Spinal cord (tissue), 10 donors: Measurements from ENCODE around the gene ASIP. TPM values are rescaled to one million over a fixed set of nuclear protein-coding genes. Genes with fewer than 3 reads are reported as not detected.

ENCODE experiments used
- DNase-seq, 6 donors: peaks; one replicate each; pipeline versions ENCODE4 v3.0.0 to v3.0.0-alpha.2; 2013 to 2015; ENCODE audit warnings: low spot score in 6 of 6, low read depth in 4 of 6
- H3K27ac ChIP-seq: one replicate; pipeline ENCODE4 v1.5.1; 2013; ENCODE audit warnings: low read depth, low read length, control low read depth
- H3K27me3 ChIP-seq: one replicate; pipeline ENCODE4 v1.6.1; 2013; ENCODE audit warnings: low read length; ENCODE audit not compliant: control insufficient read depth, insufficient read depth
- H3K36me3 ChIP-seq: one replicate; pipeline ENCODE4 v1.6.1; 2013; ENCODE audit warnings: low read length; ENCODE audit not compliant: control insufficient read depth, insufficient read depth
- H3K4me1 ChIP-seq: one replicate; pipeline ENCODE4 v1.6.1; 2013; ENCODE audit warnings: low read length; ENCODE audit not compliant: control insufficient read depth, insufficient read depth
- H3K4me3 ChIP-seq: one replicate; pipeline ENCODE4 v1.5.1; 2013; ENCODE audit warnings: low read depth, low read length, control low read depth
- H3K9me3 ChIP-seq: one replicate; pipeline ENCODE4 v1.6.1; 2013; ENCODE audit warnings: low read length; ENCODE audit not compliant: control insufficient read depth, insufficient read depth
- WGBS: methylation state at CpG from one replicate; pipeline ENCODE4 v1.1.5; 2013; ENCODE audit warnings: missing lambda C conversion rate; ENCODE audit not compliant: insufficient coverage; 5-methylcytosine and 5-hydroxymethylcytosine counted together
- polyA plus RNA-seq, 2 donors: library from polyadenylated mRNA; unstranded; fragments of 120-200 nt; gene quantifications; one replicate each; pipeline ENCODE4 v1.2.1, GENCODE V29; 2013; ENCODE audit not compliant: insufficient read length in 2 of 2
- total RNA-seq, 2 donors: library from RNA; depleted of rRNA in 1 of 2; stranded (reverse); fragments of 120-200 nt in 1 of 2; fragments of >200 nt in 1 of 2; gene quantifications; one replicate each; pipeline versions ENCODE4 v1.2.3 to v1.2.4, GENCODE V29; 2013 to 2014
- donor health status: healthy.

ASIP gene
- total and polyA plus RNA-seq, 4 donors = 0.99 to 3.5 (median 1.6) TPM; not detected in 1

- Histone ChIP-seq H3K27ac (no peak overlapping the region), H3K9me3 (no peaks in the 10 kb centered on the region), H3K4me1 (peaks cover 18% of the 10 kb centered on the region), H3K27me3 (peaks cover 12% of the 10 kb centered on the region), H3K36me3 (no peaks in the 10 kb centered on the region), H3K4me3 (no peak overlapping the region)
- no peak for DNase-seq
- WGBS = 100% methylated on average over 2 of the region's 3 CpGs
Observed at GRCh38 chr20:34315236-34315635, 74.0 kb downstream of the ASIP start.

DNA sequence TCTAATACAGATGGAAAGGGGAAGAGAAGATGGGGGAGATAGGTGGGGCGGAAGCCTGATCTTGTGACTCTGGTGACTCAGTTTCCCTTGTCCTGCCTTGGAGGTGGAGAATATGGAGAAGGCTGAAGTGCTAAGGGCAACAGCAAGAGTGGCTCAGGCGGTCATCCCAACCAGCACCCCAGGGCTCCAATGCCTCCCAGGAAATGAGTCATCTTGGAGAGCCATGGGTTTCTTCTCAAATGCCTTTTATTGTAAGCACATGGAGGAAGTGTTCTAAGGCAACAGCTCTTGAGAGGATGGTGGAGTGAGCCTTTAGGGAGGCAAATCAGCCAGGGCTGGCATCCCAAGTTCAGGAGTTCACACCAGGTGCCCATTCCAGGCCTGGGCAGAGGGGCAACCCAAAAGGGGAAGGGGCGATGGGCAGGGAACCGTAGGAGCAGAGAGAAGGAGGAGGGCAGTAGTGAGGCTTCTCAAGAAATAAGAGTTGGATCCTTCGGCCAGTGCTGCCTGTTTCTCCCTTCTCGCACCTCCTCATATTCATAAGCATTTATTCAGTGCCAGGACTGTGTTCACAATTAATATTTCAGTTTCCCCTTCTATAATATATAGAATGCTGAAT lies 75.1 kb downstream of the ASIP start:
- H3K36me3 ChIP-seq = no peaks in the 10 kb centered on the region
- H3K27ac ChIP-seq = no peak overlapping the region
- H3K4me1 ChIP-seq = peaks cover 17% of the 10 kb centered on the region
- peaks cover 11% of the 10 kb centered on the region for H3K27me3 ChIP-seq
- no peaks in the 10 kb centered on the region for H3K9me3 ChIP-seq
- 100% methylated on average over 1 of the region's 6 CpGs for WGBS
- H3K4me3 ChIP-seq = no peak overlapping the region
- DNase-seq = no peak

Other genes starting within 250 kb of the ASIP start
- gene RALY, start 247.5 kb upstream of the ASIP start, total RNA-seq = 10 to 100 TPM; 53.4 to 85.6 TPM
- gene RALY, start 247.5 kb upstream of the ASIP start, polyA plus RNA-seq = 100 to 1,000 TPM; 187 to 189 TPM
- 10 to 100 TPM; 47.7 to 68.6 TPM for gene EIF2S2, start 129.2 kb upstream of the ASIP start, total RNA-seq
- 10 to 100 TPM; 40.8 to 43.1 TPM for gene EIF2S2, start 129.2 kb upstream of the ASIP start, polyA plus RNA-seq
- gene AHCY, start 61.9 kb downstream of the ASIP start, total RNA-seq = 10 to 100 TPM; 43.2 to 83.0 TPM
- gene AHCY, start 61.9 kb downstream of the ASIP start, polyA plus RNA-seq = 10 to 100 TPM; 76.4 to 80.0 TPM
- gene ITCH, start 121.8 kb downstream of the ASIP start, total RNA-seq = 10 to 100 TPM; 63.7 to 88.5 TPM
- gene ITCH, start 121.8 kb downstream of the ASIP start, polyA plus RNA-seq = 10 to 100 TPM; 25.3 to 29.7 TPM